AG04450 (cell line): Measurements from ENCODE around the gene MTRFR. TPM values are rescaled to one million over a fixed set of nuclear protein-coding genes. Genes with fewer than 3 reads are reported as not detected.

Experiments used
- CTCF ChIA-PET: fragments of 300-600, 350-600 bp; formaldehyde crosslinking; extraction: SDS; loops from one replicate; lab custom pipeline; 2022; ENCODE audit warnings: antibody characterized with exemption, inconsistent platforms; lab: Charles Lee
- POLR2A ChIA-PET: fragments of 350-600 bp; formaldehyde crosslinking; extraction: SDS; loops from one replicate; lab custom pipeline; 2021; ENCODE audit warnings: antibody characterized with exemption, inconsistent platforms; lab: Yijun Ruan, JAX
- DNase-seq: peaks from one replicate; pipeline ENCODE4 v3.0.0-alpha.2; 2011; ENCODE audit warnings: low read depth, low spot score
- H3K27ac ChIP-seq: one replicate; pipeline ENCODE4 v1.5.1; 2012; ENCODE audit warnings: low read depth, low read length, control low read depth
- H3K27me3 ChIP-seq: one replicate; pipeline ENCODE4 v1.6.0; 2012; ENCODE audit warnings: low read length; ENCODE audit not compliant: control insufficient read depth, insufficient read depth
- H3K4me3 ChIP-seq: 2 replicates; pipeline ENCODE4 v1.5.1; 2011; ENCODE audit warnings: mild to moderate bottlenecking, low read depth, low read length, control low read depth
- H3K9me3 ChIP-seq: 2 replicates; pipeline ENCODE4 v1.5.1; 2012; ENCODE audit warnings: low read length; ENCODE audit not compliant: control insufficient read depth, insufficient read depth
- polyA plus RNA-seq: library from polyadenylated mRNA; depleted of rRNA; stranded (reverse); fragments of >200 nt; gene quantifications from 2 replicates; pipeline ENCODE4 v1.2.3, GENCODE V29; 2011
- TF ChIP-seq, protein P1 (sequence below): IDR thresholded peaks from 2 replicates; pipeline ENCODE4 v1.5.1; 2011; ENCODE audit warnings: low read depth, low read length, control low read depth, inconsistent platforms

Gene MTRFR
- polyA plus RNA-seq, 1 experiment, result 9.4 TPM

DNA sequence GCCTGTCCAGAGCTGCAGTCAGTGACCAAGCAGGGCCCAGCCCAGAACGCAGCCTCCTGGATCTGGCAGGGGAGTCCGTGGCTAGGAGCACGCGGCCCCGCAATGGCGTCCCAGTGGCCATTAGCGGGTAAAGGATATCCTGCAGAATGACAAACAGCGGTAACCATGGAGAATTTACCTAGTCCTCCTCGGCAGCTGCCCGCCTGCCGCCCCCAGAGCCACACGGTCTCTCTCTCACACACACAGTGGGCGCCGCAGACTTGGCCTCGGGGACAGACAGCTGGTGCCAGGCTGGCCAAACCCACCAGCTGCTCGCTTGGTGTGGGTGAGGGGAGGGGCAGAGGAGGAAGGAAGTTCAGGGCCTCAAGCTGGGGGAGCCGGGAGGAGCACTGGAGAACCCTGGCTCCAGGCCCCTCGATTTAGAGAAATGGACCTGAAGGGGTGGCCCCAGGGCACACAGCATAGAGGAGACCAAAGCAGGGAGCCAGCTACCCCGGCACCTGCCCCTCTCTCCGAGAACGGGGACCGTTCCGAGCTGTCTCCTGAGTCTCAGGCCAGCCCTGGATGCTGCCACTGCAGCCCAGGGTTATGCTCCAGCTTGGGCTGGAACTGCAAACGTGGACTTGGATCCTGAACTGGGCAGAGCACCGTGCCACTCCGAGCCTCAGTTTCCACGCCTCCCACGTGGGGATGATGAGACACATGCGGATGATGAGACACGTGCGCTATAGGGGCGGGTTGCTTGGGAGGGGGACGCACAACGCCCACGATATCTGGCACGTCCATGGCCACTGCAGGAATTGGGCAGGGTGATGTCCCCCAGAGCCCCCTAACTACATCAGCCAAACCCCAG lies 35.0 kb downstream of the MTRFR start:
- DNase-seq, result no peak
- H3K9me3 ChIP-seq, result no peaks in the 10 kb centered on the region; the same call in 1 of the 2 replicates
- H3K27ac ChIP-seq, result peak overlapping the region; percentile 11
- H3K27me3 ChIP-seq, result no peaks in the 10 kb centered on the region
- ChIA-PET POLR2A (interaction anchor here (0.6 to 1.4 kb wide), 2 partner anchors 15 to 32 kb away, joined by 3 read pairs; no protein-coding TSS in a partner anchor), CTCF (interaction anchor here (1.4 kb wide), 1 partner anchor 10 kb away, joined by 3 read pairs; no protein-coding TSS in a partner anchor)
- TF ChIP-seq, protein P1, sequence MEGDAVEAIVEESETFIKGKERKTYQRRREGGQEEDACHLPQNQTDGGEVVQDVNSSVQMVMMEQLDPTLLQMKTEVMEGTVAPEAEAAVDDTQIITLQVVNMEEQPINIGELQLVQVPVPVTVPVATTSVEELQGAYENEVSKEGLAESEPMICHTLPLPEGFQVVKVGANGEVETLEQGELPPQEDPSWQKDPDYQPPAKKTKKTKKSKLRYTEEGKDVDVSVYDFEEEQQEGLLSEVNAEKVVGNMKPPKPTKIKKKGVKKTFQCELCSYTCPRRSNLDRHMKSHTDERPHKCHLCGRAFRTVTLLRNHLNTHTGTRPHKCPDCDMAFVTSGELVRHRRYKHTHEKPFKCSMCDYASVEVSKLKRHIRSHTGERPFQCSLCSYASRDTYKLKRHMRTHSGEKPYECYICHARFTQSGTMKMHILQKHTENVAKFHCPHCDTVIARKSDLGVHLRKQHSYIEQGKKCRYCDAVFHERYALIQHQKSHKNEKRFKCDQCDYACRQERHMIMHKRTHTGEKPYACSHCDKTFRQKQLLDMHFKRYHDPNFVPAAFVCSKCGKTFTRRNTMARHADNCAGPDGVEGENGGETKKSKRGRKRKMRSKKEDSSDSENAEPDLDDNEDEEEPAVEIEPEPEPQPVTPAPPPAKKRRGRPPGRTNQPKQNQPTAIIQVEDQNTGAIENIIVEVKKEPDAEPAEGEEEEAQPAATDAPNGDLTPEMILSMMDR, result no peak
- no peak overlapping the region for H3K4me3 ChIP-seq

DNA sequence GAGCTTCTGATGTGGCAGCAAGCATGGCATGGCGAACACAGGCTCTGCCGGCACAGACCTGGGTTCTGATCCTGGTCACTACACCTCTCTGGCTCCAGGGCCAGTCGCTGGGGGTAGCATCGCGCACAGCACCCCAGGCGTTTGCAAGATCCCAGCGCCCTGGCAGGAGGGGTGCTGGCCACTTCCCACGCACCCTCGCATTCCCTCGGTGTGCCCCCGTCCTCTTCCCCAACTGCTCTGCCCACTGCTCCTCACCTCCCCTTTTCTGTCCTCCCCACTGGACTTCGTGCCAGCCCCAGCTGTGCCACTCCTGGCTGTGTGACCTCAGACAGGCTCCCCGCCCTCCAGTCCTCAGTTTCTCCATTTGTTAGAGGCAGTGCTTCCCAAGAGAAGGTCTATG lies 35.6 kb downstream of the MTRFR start:
- TF ChIP-seq, protein P1, result no peak
- DNase-seq, result no peak
- Histone ChIP-seq H3K4me3 (peak overlapping the region; percentile 87), H3K27ac (peak overlapping the region; percentile 57), H3K9me3 (no peaks in the 10 kb centered on the region; the same call in 1 of the 2 replicates), H3K27me3 (no peaks in the 10 kb centered on the region)
- ChIA-PET POLR2A (interaction anchor here (0.6 to 1.0 kb wide), 2 partner anchors 13 to 36 kb away, joined by 3 to 8 read pairs; partner anchors contain the start of genes MPHOSPH9 and MTRFR), CTCF (interaction anchor here (0.6 to 1.4 kb wide), 3 partner anchors 11 to 1691 kb away, joined by 3 to 4 read pairs (median 3); no protein-coding TSS in a partner anchor)

DNA sequence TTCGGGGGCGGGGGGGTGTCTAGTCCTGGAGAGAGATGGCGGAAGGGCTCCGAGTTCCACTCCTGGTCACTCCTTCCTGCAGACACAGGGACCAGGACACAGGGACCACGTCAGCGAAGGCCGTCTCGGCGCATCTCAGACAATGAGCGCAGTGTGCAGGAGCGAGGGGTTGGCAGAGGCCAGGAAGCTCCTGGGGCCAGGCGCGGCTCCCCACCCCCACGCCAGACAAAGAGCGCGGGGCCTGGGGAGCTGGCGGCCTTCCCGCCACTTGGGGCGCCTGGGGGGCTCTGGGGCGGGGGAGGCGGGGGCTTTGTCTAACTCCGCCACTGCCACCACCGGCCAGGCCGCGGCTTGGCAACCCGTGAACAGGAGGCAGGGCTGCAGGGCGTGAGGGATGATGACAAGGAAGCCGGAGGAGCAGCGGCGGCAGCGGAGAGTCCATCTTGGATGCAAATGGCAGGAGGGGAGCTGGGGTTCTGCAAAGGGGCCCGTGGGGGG lies 36.2 kb downstream of the MTRFR start:
- TF ChIP-seq, protein P1, result no peak
- peak overlapping the region; percentile 87 for H3K4me3 ChIP-seq
- ChIA-PET POLR2A (interaction anchor here (0.6 to 1.0 kb wide), 4 partner anchors 13 to 114 kb away, joined by 3 to 8 read pairs (median 4); partner anchors contain the start of genes MPHOSPH9 and MTRFR), CTCF (interaction anchor here (0.6 to 1.4 kb wide), 5 partner anchors 12 to 1690 kb away, joined by 3 to 5 read pairs (median 3); no protein-coding TSS in a partner anchor)
- H3K9me3 ChIP-seq, result no peaks in the 10 kb centered on the region; the same call in 1 of the 2 replicates
- no peaks in the 10 kb centered on the region for H3K27me3 ChIP-seq
- peak overlapping the region; percentile 90 for H3K27ac ChIP-seq
- DNase-seq, result no peak

DNA sequence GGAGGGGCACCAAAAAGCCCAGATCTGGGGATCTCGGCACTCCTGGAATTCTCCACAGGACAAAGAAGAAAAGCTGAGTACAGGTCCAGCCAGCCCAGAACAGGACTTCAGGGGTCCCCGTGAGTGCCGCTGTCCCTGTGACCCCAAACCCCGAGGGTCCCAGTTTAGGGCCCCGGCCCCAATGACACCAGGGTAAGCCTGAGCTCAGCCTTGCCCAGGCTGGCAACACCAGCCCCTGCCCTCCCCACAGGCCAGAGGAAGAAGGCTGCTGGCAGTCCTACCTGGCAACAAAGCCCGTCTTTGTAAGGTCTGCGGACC lies 36.6 kb downstream of the MTRFR start:
- H3K4me3 ChIP-seq, result peak overlapping the region; percentile 87
- no peaks in the 10 kb centered on the region; the same call in 1 of the 2 replicates for H3K9me3 ChIP-seq
- TF ChIP-seq, protein P1, result no peak
- POLR2A ChIA-PET, result interaction anchor here (0.6 to 1.0 kb wide), 3 partner anchors 15 to 113 kb away, joined by 3 to 8 read pairs (median 4); partner anchors contain the start of genes MPHOSPH9 and MTRFR
- no peaks in the 10 kb centered on the region for H3K27me3 ChIP-seq
- peak overlapping the region; percentile 90 for H3K27ac ChIP-seq
- CTCF ChIA-PET, result interaction anchor here (0.6 to 1.4 kb wide), 4 partner anchors 12 to 349 kb away, joined by 3 to 5 read pairs (median 4); no protein-coding TSS in a partner anchor
- DNase-seq, result no peak
